ENCODE data around the gene RSRC2.
"Not testable (repeated sequence)": the region's sequence is repeated elsewhere in the genome, so short reads cannot be mapped to it uniquely, and the experiment has no call there.

Gene RSRC2

GRCh38 chr12:122526683-122527477 is at the start of gene RSRC2, which contains the start of gene KNTC1:
TSS of gene RSRC2 (minus strand) at chr12:122526936. CDS start at chr12:122526853, 83 bp downstream.
TSS of gene KNTC1 (plus strand) at chr12:122527249. CDS start at chr12:122530064, 2,815 bp downstream.
- TF ChIP-seq CSRNP3 (CRISPR knock-in tag; IDR thresholded peaks at IDR 0.05) (peak; percentile 83), SNAI2 (CRISPR knock-in tag; IDR thresholded peaks at IDR 0.05) (peak; percentile 86; the same call in 1 of the 2 replicates), TSHZ2 (CRISPR knock-in tag; IDR thresholded peaks at IDR 0.05) (no peak), PATZ1 (CRISPR knock-in tag; IDR thresholded peaks at IDR 0.05; ENCODE audit: borderline replicate concordance) (no peak), CSDC2 (CRISPR knock-in tag; IDR thresholded peaks at IDR 0.05) (no peak), GLIS3 (CRISPR knock-in tag; IDR thresholded peaks at IDR 0.05) (peak; percentile 28; the same call in 1 of the 2 replicates)
- ATAC-seq, result peak; percentile 92

GRCh38 chr12:122571821-122572220 is 45.1 kb upstream of the RSRC2 start:
- no peak for ATAC-seq
- no peak for TF ChIP-seq TOX (CRISPR knock-in tag; IDR thresholded peaks at IDR 0.05; ENCODE audit: borderline replicate concordance)
- TF ChIP-seq GLIS3 (CRISPR knock-in tag; IDR thresholded peaks at IDR 0.05), result no peak
- TF ChIP-seq ZNF565 (CRISPR knock-in tag; conservative IDR thresholded peaks at IDR 0.05; ENCODE audit: low read depth), result no peak
- no peak for TF ChIP-seq ZFP3 (CRISPR knock-in tag; IDR thresholded peaks at IDR 0.05)
- no peak for TF ChIP-seq PPARA (CRISPR knock-in tag; IDR thresholded peaks at IDR 0.05; ENCODE audit: borderline replicate concordance)
- TF ChIP-seq PATZ1 (CRISPR knock-in tag; IDR thresholded peaks at IDR 0.05; ENCODE audit: borderline replicate concordance), result no peak
- TF ChIP-seq POU6F1 (CRISPR knock-in tag; IDR thresholded peaks at IDR 0.05; ENCODE audit: borderline replicate concordance, low read depth), result no peak
- no peak for TF ChIP-seq ZFP30 (CRISPR knock-in tag; IDR thresholded peaks at IDR 0.05)

GRCh38 chr12:122570006-122570405 is 43.3 kb upstream of the RSRC2 start:
- not testable (repeated sequence) for ATAC-seq

- no peak for ATAC-seq
- TF ChIP-seq PATZ1 (CRISPR knock-in tag; IDR thresholded peaks at IDR 0.05; ENCODE audit: borderline replicate concordance), result no peak
- no peak for TF ChIP-seq ZFP30 (CRISPR knock-in tag; IDR thresholded peaks at IDR 0.05)
- TF ChIP-seq CSDC2 (CRISPR knock-in tag; IDR thresholded peaks at IDR 0.05), result no peak
- no peak for TF ChIP-seq PPARA (CRISPR knock-in tag; IDR thresholded peaks at IDR 0.05; ENCODE audit: borderline replicate concordance)
- TF ChIP-seq ZNF70 (CRISPR knock-in tag; IDR thresholded peaks at IDR 0.05), result no peak
- TF ChIP-seq ZFP3 (CRISPR knock-in tag; IDR thresholded peaks at IDR 0.05), result no peak
- TF ChIP-seq ZC3H10 (CRISPR knock-in tag; IDR thresholded peaks at IDR 0.05), result no peak
- TF ChIP-seq SNAI2 (CRISPR knock-in tag; IDR thresholded peaks at IDR 0.05), result no peak
- no peak for TF ChIP-seq ZNF8 (CRISPR knock-in tag; IDR thresholded peaks at IDR 0.05)
- no peak for TF ChIP-seq ARNTL (CRISPR knock-in tag; IDR thresholded peaks at IDR 0.05; ENCODE audit: borderline replicate concordance, low read depth)
- TF ChIP-seq CREB5 (CRISPR knock-in tag; IDR thresholded peaks at IDR 0.05; ENCODE audit: low read depth), result no peak
- TF ChIP-seq RARB (CRISPR knock-in tag; IDR thresholded peaks at IDR 0.05), result no peak
- no peak for TF ChIP-seq CSRNP3 (CRISPR knock-in tag; IDR thresholded peaks at IDR 0.05)
- no peak for TF ChIP-seq BACH2 (CRISPR knock-in tag; IDR thresholded peaks at IDR 0.05; ENCODE audit: borderline replicate concordance)
Observed at GRCh38 chr12:122569288-122569687, 42.6 kb upstream of the RSRC2 start.
